Activated naive CD4-positive, alpha-beta T cell treated with anti-CD3 and anti-CD28 coated beads, Interleukin-2, amount 50 U/mL, for 72 hours (primary cell): ENCODE results near the gene SLC12A2. TPM values are rescaled to one million over a fixed set of nuclear protein-coding genes. Genes with fewer than 3 reads are reported as not detected.

Experiments
- ATAC-seq, 2 donors: fragments of 150-1000 bp; cut with Tn5 transposase; 2 replicates each; pipeline ENCODE4 v1.10.0; 2021; ENCODE audit warnings: mild to moderate bottlenecking in 2 of 2, moderate library complexity in 2 of 2
- DNase-seq, 2 donors: peaks; one replicate each; pipeline ENCODE4 v3.0.0; 2021 to 2022; ENCODE audit warnings: low spot score in 2 of 2
- H3K27ac Mint-ChIP-seq, 2 donors: one replicate each; pipeline ENCODE4 v1.8.0; 2022; ENCODE audit warnings: mild to moderate bottlenecking in 2 of 2, mixed read lengths in 2 of 2
- H3K36me3 Mint-ChIP-seq, 2 donors: one replicate each; pipeline ENCODE4 v1.8.0; 2022; ENCODE audit warnings: mixed read lengths in 2 of 2
- H3K9me3 Mint-ChIP-seq, 2 donors: one replicate each; pipeline ENCODE4 v1.8.0; 2022; ENCODE audit warnings: mixed read lengths in 2 of 2
- total RNA-seq, 2 donors: library from RNA; stranded (reverse); gene quantifications; one replicate each; pipeline ENCODE4 v1.2.3, GENCODE V29; 2022

SLC12A2 gene
- total RNA-seq, 2 donors from 2014 or later, result 10.5 to 14.0 TPM

GRCh38 chr5:128196080-128196479 lies 112.5 kb downstream of the SLC12A2 start:
- no peak for ATAC-seq
- Mint-ChIP-seq H3K36me3 (peaks cover 5 to 14% of the 10 kb centered on the region in 2 donors), H3K27ac (no peak overlapping the region), H3K9me3 (peaks cover 0 to 5% of the 10 kb centered on the region in 2 donors)
- no peak for DNase-seq

DNA sequence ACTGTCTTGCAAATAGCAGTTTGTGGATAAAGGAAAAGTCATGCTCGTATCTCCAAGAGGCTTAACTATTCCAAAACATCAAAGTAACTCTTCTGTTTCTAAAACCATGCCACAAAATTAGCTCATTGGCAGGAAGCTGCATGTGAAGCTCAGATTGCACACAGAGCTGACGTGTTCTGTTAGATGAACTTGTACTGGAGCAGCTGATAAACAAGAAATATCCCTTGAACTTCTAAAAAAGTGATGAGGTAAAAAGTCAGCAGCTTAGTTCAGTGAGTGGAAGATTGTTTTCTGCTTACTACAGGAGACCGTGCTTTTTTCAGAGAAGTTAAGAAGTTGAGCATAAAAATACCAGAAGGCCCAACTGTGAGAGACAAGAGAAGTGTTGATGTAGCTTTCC lies 113.2 kb downstream of the SLC12A2 start:
- peaks cover 5 to 14% of the 10 kb centered on the region in 2 donors for H3K36me3 Mint-ChIP-seq
- peaks cover 0 to 5% of the 10 kb centered on the region in 2 donors for H3K9me3 Mint-ChIP-seq
- no peak overlapping the region for H3K27ac Mint-ChIP-seq
- ATAC-seq (no peak), DNase-seq (no peak)

DNA sequence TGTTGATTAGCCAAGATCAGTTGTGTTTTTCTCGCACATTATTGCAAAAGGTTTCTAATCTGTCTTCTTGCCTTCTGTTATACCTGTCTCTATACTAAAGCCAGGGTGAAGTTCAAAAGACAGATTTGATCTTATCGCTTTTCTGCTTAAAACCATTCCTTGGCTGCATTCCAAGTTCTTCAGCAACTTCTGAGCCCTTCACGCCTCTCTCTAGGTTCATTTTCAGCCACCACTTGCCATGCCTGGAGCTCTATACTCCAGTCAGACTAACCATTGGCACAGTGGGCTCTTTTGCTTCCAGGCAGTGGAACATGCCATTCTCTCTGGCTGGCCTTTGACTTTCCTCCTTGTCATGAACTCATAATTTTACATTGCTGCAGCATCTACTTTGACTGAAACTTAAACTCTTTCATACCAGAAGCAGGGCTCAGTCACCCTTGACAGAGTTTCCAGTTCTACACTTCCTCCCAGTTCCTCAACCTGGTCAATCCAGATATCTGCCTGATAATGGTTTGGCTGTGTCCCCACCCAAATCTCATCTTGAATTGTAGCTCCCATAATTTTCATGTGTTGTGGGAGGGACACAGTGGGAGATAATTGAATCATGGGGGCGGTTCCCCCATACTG lies 114.4 kb downstream of the SLC12A2 start:
- H3K36me3 Mint-ChIP-seq, result peaks cover 5 to 14% of the 10 kb centered on the region in 2 donors
- H3K27ac Mint-ChIP-seq, result peak overlapping the region; percentile 31 to 74
- no peak for DNase-seq
- peak; percentile 28 to 56 for ATAC-seq
- peaks cover 0 to 5% of the 10 kb centered on the region in 2 donors for H3K9me3 Mint-ChIP-seq

DNA sequence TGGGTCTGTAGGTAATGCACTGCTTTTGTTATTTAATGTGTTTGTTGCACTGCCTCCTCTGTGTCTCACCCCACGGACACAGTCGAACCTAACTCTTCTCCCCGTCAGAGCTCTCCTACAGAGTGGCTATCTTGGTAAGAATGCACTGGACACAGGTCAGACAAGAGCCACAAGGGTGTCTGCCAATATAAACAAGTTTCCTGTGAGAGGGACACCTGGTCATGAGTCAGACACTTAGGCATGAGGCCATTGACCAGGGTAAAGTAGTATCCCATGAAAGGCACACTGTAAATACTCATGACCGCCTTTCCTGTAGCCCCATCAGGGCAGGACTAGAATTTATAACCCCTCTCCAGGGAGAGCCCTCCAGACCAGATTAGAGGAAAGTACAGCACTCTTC lies 115.5 kb downstream of the SLC12A2 start:
- peaks cover 0 to 5% of the 10 kb centered on the region in 2 donors for H3K9me3 Mint-ChIP-seq
- no peak overlapping the region for H3K27ac Mint-ChIP-seq
- DNase-seq (no peak), ATAC-seq (no peak)
- peaks cover 5 to 14% of the 10 kb centered on the region in 2 donors for H3K36me3 Mint-ChIP-seq

- DNase-seq, result no peak
- Mint-ChIP-seq H3K36me3 (peaks cover 5 to 14% of the 10 kb centered on the region in 2 donors), H3K27ac (no peak overlapping the region), H3K9me3 (peaks cover 0 to 5% of the 10 kb centered on the region in 2 donors)
- ATAC-seq, result no peak
These were observed 116.0 kb downstream of the SLC12A2 start for GRCh38 chr5:128199611-128200010.

DNA sequence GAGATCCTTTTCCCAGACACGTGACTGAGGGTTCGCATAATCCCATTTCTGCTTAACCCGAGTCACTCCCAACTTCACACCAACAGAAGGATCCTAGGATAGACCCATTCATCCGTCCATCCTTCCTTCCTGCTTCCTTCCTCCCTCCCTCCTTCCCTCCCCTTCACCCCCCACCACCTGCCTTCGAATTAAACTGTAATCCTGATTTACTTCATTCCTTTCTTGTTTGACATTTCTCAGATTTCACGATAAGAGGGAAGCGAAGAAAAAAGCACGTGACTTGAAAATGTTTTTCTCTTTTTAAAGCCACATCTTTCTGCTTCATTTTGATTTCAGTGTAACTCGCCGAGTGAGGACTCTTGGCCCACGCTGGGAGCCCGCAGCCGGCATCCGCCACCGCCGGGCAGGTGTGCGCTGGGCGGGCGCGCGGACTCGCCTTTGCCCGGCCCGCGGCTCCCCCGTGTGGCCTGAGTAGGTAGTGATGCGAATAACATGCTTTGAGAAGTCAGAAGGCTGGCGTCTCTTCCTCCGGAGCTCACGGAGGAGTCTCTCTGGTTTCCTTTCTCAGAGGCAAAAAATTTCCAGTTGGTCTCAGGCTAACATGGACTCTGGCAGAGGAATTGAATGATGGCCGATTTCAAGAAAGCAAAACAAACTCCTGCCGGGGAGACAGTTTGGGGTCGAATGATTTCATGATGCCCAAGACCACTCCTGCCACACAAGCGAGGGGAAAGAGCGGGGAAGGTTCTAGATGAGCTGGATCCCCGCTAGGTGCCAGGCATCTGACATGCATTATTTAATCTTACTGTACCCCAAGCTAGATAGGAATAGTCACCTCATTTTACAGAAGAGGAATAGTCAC lies 117.7 kb downstream of the SLC12A2 start:
- Mint-ChIP-seq H3K27ac (no peak overlapping the region), H3K9me3 (peaks cover 0 to 5% of the 10 kb centered on the region in 2 donors), H3K36me3 (peaks cover 5 to 14% of the 10 kb centered on the region in 2 donors)
- peak; percentile 74 to 91 for DNase-seq
- peak; percentile 89 to 93 for ATAC-seq

- DNase-seq, result no peak
- Mint-ChIP-seq H3K36me3 (peaks cover 5 to 14% of the 10 kb centered on the region in 2 donors), H3K27ac (no peak overlapping the region), H3K9me3 (peaks cover 0 to 5% of the 10 kb centered on the region in 2 donors)
- no peak for ATAC-seq
These were observed 118.8 kb downstream of the SLC12A2 start for GRCh38 chr5:128202320-128202719.

GRCh38 chr5:128208436-128208835 lies 124.9 kb downstream of the SLC12A2 start:
- ATAC-seq (no peak), DNase-seq (no peak)
- H3K9me3 Mint-ChIP-seq, result no peaks in the 10 kb centered on the region
- no peaks in the 10 kb centered on the region for H3K36me3 Mint-ChIP-seq
- no peak overlapping the region for H3K27ac Mint-ChIP-seq

DNA sequence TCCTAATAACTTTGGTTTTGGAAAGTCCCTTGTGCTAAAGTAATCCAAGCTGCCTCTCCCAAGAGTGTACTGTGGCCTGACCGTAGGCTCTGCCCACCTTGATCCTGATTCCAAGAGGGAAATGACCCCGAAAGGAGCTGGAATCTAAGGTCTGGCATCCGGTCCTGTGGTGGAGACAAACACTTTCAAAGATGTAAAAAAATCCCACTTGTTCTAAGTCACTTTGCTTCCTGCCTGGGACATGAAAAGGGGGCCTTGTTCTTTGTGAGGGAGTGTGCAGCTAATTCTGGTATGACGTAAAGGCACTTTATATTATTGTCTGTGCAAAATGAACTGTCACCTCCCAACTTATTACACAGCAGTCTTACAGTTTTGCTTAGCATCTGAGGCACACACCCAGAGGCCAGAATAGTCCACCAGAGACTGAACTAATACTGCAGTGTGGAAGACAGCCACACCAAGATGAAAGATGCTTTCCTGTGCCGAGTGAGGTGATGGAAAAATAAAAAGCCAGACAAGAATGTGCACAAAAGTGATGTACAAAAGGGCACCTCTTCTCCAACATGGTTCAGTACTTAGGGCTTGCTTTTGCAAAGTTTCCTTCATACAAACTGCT lies 128.7 kb downstream of the SLC12A2 start:
- ATAC-seq (no peak), DNase-seq (no peak)
- Mint-ChIP-seq H3K27ac (no peak overlapping the region), H3K36me3 (no peaks in the 10 kb centered on the region), H3K9me3 (no peaks in the 10 kb centered on the region)

- ATAC-seq (peak in 1 of 2 donors; percentile 52), DNase-seq (peak in 1 of 2 donors; percentile 39)
- no peaks in the 10 kb centered on the region for H3K9me3 Mint-ChIP-seq
- no peak overlapping the region for H3K27ac Mint-ChIP-seq
- H3K36me3 Mint-ChIP-seq, result no peaks in the 10 kb centered on the region
These were observed 129.8 kb downstream of the SLC12A2 start for GRCh38 chr5:128213340-128213739.

DNA sequence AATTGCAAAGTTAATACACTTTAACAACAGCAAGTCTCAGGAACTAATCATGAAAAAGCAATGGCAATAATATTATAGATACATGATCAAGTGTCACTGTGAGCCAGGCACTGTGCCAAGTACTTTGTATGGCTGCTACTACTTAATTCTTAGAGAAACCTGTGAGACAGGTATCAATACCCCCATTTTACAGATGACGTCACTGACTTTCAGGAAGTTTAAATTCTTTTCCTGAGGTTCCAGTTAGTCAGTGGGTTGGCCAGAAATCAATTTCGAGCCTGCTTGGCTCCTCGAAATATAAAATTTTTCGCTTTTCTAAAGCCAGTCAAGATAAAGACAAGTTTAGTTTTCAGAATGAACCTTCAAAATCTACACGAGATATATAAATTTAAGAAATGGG lies 130.3 kb downstream of the SLC12A2 start:
- ATAC-seq, result no peak
- H3K9me3 Mint-ChIP-seq, result no peaks in the 10 kb centered on the region
- H3K36me3 Mint-ChIP-seq, result no peaks in the 10 kb centered on the region
- H3K27ac Mint-ChIP-seq, result no peak overlapping the region
- no peak for DNase-seq

- H3K36me3 Mint-ChIP-seq, result no peaks in the 10 kb centered on the region
- ATAC-seq, result no peak
- DNase-seq, result no peak
- no peak overlapping the region for H3K27ac Mint-ChIP-seq
- no peaks in the 10 kb centered on the region for H3K9me3 Mint-ChIP-seq
These were observed 132.7 kb downstream of the SLC12A2 start for GRCh38 chr5:128216285-128216684.

DNA sequence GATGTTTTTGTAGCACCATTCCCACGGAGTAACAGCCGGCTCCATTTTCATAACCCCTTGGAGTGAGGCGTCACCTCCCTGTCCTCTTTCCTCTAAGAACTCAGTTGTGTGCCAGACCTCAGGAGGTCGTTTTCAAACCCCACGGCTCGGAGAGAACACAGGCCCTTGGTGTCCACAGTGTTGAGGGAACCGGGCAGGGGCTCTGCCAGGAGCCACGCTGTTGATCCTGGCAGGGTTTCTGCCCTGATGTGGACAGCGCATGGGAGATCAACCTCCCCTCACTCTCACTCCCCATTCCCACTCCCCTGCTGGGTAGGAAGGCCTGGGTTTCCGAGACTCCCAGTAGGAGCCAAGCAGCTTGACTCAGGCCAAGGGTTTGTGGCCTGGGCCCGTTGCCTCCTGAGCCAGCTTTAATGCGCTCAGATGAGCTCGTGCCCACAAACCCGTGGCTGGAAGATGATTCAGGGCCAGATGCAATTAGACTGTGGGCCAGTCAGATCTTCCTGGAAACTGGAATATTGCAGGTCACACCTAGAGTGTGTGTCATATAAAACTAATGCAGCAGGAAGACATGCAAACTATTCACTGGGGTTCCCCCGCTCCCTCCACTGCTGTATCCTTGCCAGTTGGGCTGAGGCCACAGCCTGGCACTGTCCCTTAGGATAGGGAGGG lies 133.4 kb downstream of the SLC12A2 start:
- no peak for DNase-seq
- Mint-ChIP-seq H3K36me3 (no peaks in the 10 kb centered on the region), H3K9me3 (no peaks in the 10 kb centered on the region), H3K27ac (no peak overlapping the region)
- ATAC-seq, result peak in 1 of 2 donors; percentile 43

DNA sequence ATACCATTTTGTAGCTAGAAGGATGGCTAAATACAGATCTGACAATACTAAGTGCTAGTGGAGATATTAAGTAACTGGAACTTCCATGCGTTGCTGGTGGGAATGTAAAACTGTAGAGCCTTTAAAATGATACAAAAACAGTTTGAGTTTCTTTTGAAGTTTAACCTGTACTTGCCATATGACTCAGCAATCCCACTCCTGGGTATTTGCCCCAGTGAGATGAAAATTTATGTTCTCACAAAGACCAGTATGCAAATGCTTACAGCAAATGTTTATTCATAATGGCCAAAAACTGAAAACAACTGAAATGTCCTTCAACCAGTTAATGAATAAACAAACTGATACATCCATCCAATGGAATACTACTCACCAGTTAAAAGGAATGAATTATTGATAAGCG lies 137.3 kb downstream of the SLC12A2 start:
- Mint-ChIP-seq H3K36me3 (no peaks in the 10 kb centered on the region), H3K27ac (no peak overlapping the region), H3K9me3 (no peaks in the 10 kb centered on the region)
- ATAC-seq (no peak), DNase-seq (no peak)

- ATAC-seq (no peak), DNase-seq (no peak)
- Mint-ChIP-seq H3K36me3 (no peaks in the 10 kb centered on the region), H3K9me3 (no peaks in the 10 kb centered on the region), H3K27ac (no peak overlapping the region)
These were observed 140.8 kb downstream of the SLC12A2 start for GRCh38 chr5:128224336-128224735.

- H3K36me3 Mint-ChIP-seq, result no peaks in the 10 kb centered on the region
- no peak for DNase-seq
- no peak for ATAC-seq
- H3K27ac Mint-ChIP-seq, result no peak overlapping the region
- H3K9me3 Mint-ChIP-seq, result no peaks in the 10 kb centered on the region
These were observed 141.9 kb downstream of the SLC12A2 start for GRCh38 chr5:128225245-128226030.
